ENCODE data around the gene CD2BP2. TPM values are rescaled to one million over a fixed set of nuclear protein-coding genes. Genes with fewer than 3 reads are reported as not detected.

Gene CD2BP2
- total RNA-seq, 1 experiment from 2014 or later, result 45.4 TPM

- H3K4me2 ChIP-seq (ENCODE audit: low read depth, low read length, poor library complexity, severe bottlenecking), result peak overlapping the region; percentile 92
- H3K9ac ChIP-seq (ENCODE audit: low read length), result peak overlapping the region; percentile 98
- H3K9me2 ChIP-seq (replicated peaks; ENCODE audit: insufficient read depth, low read length), result no peaks in the 10 kb centered on the region
- H3K79me2 ChIP-seq (ENCODE audit: low read length), result peaks cover 18% of the 10 kb centered on the region
- H3K4me1 ChIP-seq (ENCODE audit: low read length), result peaks cover 32% of the 10 kb centered on the region
- H3K4me3 ChIP-seq (ENCODE audit: low read length), result peak overlapping the region; percentile 79
- H2AFZ ChIP-seq (ENCODE audit: low read length), result no peak overlapping the region
- H3K36me3 ChIP-seq (ENCODE audit: insufficient read depth, low read length), result peaks cover 6% of the 10 kb centered on the region
- peaks cover 4% of the 10 kb centered on the region; the same call in 1 of the 2 replicates for H4K20me1 ChIP-seq (ENCODE audit: insufficient read depth, low read depth, low read length)
- peak overlapping the region; percentile 58 for H3K27ac ChIP-seq (ENCODE audit: low read length)
- no peak for DNase-seq
- no peaks in the 10 kb centered on the region for H3K27me3 ChIP-seq (ENCODE audit: low read length)
- no peaks in the 10 kb centered on the region for H3K9me3 ChIP-seq (ENCODE audit: low read length)
Measured at GRCh38 chr16:30395992-30396585, 41.0 kb upstream of the CD2BP2 start.

- peak within 1 kb of the TSS; percentile 58 for H3K27ac ChIP-seq (ENCODE audit: low read length)
Measured at GRCh38 chr16:30395155-30395991, 40.3 kb upstream of the CD2BP2 start, which contains the start of gene ZNF48. ZNF48 (plus strand) TSS chr16:30395420; CDS start chr16:30395795, 375 bp downstream.

GRCh38 chr16:30394592-30395154, 39.6 kb upstream of the CD2BP2 start:
- H4K20me1 ChIP-seq (ENCODE audit: insufficient read depth, low read depth, low read length), result peaks cover 4% of the 10 kb centered on the region; the same call in 1 of the 2 replicates
- peak overlapping the region; percentile 79 for H3K4me3 ChIP-seq (ENCODE audit: low read length)
- peaks cover 6% of the 10 kb centered on the region for H3K36me3 ChIP-seq (ENCODE audit: insufficient read depth, low read length)
- H3K27me3 ChIP-seq (ENCODE audit: low read length), result no peaks in the 10 kb centered on the region
- H3K27ac ChIP-seq (ENCODE audit: low read length), result no peak overlapping the region
- H3K4me2 ChIP-seq (ENCODE audit: low read depth, low read length, poor library complexity, severe bottlenecking), result peak overlapping the region; percentile 92
- peaks cover 20% of the 10 kb centered on the region for H3K4me1 ChIP-seq (ENCODE audit: low read length)
- H2AFZ ChIP-seq (ENCODE audit: low read length), result peak overlapping the region; percentile 83; the same call in 1 of the 2 replicates
- peak overlapping the region; percentile 98 for H3K9ac ChIP-seq (ENCODE audit: low read length)
- H3K9me3 ChIP-seq (ENCODE audit: low read length), result no peaks in the 10 kb centered on the region
- peaks cover 18% of the 10 kb centered on the region for H3K79me2 ChIP-seq (ENCODE audit: low read length)
- no peaks in the 10 kb centered on the region for H3K9me2 ChIP-seq (replicated peaks; ENCODE audit: insufficient read depth, low read length)
- DNase-seq, result no peak

More at GRCh38 chr16:30395155-30395991, 40.3 kb upstream of the CD2BP2 start, which contains the start of gene ZNF48:
- Histone ChIP-seq H3K4me3 (ENCODE audit: low read length) (peak within 1 kb of the TSS; percentile 79), H3K9me3 (ENCODE audit: low read length) (no peaks in the 10 kb centered on the region), H3K36me3 (ENCODE audit: insufficient read depth, low read length) (peaks cover 6% of the 10 kb centered on the region), H3K79me2 (ENCODE audit: low read length) (peaks cover 18% of the 10 kb centered on the region), H3K27me3 (ENCODE audit: low read length) (no peaks in the 10 kb centered on the region), H3K4me1 (ENCODE audit: low read length) (peaks cover 28% of the 10 kb centered on the region), H3K9ac (ENCODE audit: low read length) (peak within 1 kb of the TSS; percentile 98), H3K9me2 (replicated peaks; ENCODE audit: insufficient read depth, low read length) (no peaks in the 10 kb centered on the region), H4K20me1 (ENCODE audit: insufficient read depth, low read depth, low read length) (peaks cover 4% of the 10 kb centered on the region; the same call in 1 of the 2 replicates), H3K4me2 (ENCODE audit: low read depth, low read length, poor library complexity, severe bottlenecking) (peak within 1 kb of the TSS; percentile 92), H2AFZ (ENCODE audit: low read length) (peak within 1 kb of the TSS; percentile 83; the same call in 1 of the 2 replicates)
- peak; percentile 95 for DNase-seq

- H3K4me3 ChIP-seq (ENCODE audit: low read length), result no peak overlapping the region
- no peak overlapping the region for H2AFZ ChIP-seq (ENCODE audit: low read length)
- no peaks in the 10 kb centered on the region for H3K9me3 ChIP-seq (ENCODE audit: low read length)
- peak; percentile 35 for DNase-seq
- H3K36me3 ChIP-seq (ENCODE audit: insufficient read depth, low read length), result no peaks in the 10 kb centered on the region
- no peaks in the 10 kb centered on the region for H3K9me2 ChIP-seq (replicated peaks; ENCODE audit: insufficient read depth, low read length)
- H3K9ac ChIP-seq (ENCODE audit: low read length), result no peak overlapping the region
- 0 out of 2 replicates have a peak, but pooled peaks cover 4% of the 10 kb centered on the region for H4K20me1 ChIP-seq (ENCODE audit: insufficient read depth, low read depth, low read length)
- peaks cover 39% of the 10 kb centered on the region for H3K4me1 ChIP-seq (ENCODE audit: low read length)
- H3K79me2 ChIP-seq (ENCODE audit: low read length), result peaks cover 22% of the 10 kb centered on the region
- H3K4me2 ChIP-seq (ENCODE audit: low read depth, low read length, poor library complexity, severe bottlenecking), result no peak overlapping the region
- H3K27me3 ChIP-seq (ENCODE audit: low read length), result no peaks in the 10 kb centered on the region
- H3K27ac ChIP-seq (ENCODE audit: low read length), result no peak overlapping the region
Measured at GRCh38 chr16:30383521-30383920, 28.4 kb upstream of the CD2BP2 start.

- Histone ChIP-seq H3K4me3 (ENCODE audit: low read length) (peak within 1 kb of the TSS; percentile 77), H3K27me3 (ENCODE audit: low read length) (no peaks in the 10 kb centered on the region), H3K27ac (ENCODE audit: low read length) (peak within 1 kb of the TSS; percentile 65), H4K20me1 (ENCODE audit: insufficient read depth, low read depth, low read length) (0 out of 2 replicates have a peak, but pooled peaks cover 4% of the 10 kb centered on the region), H3K4me2 (ENCODE audit: low read depth, low read length, poor library complexity, severe bottlenecking) (peak within 1 kb of the TSS; percentile 72), H3K9me3 (ENCODE audit: low read length) (no peaks in the 10 kb centered on the region), H3K9ac (ENCODE audit: low read length) (peak within 1 kb of the TSS; percentile 80), H3K4me1 (ENCODE audit: low read length) (peaks cover 49% of the 10 kb centered on the region), H2AFZ (ENCODE audit: low read length) (peak within 1 kb of the TSS; percentile 76), H3K36me3 (ENCODE audit: insufficient read depth, low read length) (no peaks in the 10 kb centered on the region), H3K9me2 (replicated peaks; ENCODE audit: insufficient read depth, low read length) (no peaks in the 10 kb centered on the region), H3K79me2 (ENCODE audit: low read length) (peaks cover 22% of the 10 kb centered on the region)
- DNase-seq, result peak; percentile 81
Measured at GRCh38 chr16:30382111-30382881, 27.2 kb upstream of the CD2BP2 start, which contains the start of gene SEPTIN1. SEPTIN1 (minus strand) TSS chr16:30382561; CDS start chr16:30382542, 19 bp downstream.

GRCh38 chr16:30381291-30382041, 26.4 kb upstream of the CD2BP2 start:
- Histone ChIP-seq H3K36me3 (ENCODE audit: insufficient read depth, low read length) (no peaks in the 10 kb centered on the region), H3K27ac (ENCODE audit: low read length) (peak overlapping the region; percentile 65), H3K4me1 (ENCODE audit: low read length) (peaks cover 57% of the 10 kb centered on the region), H3K9me2 (replicated peaks; ENCODE audit: insufficient read depth, low read length) (no peaks in the 10 kb centered on the region), H4K20me1 (ENCODE audit: insufficient read depth, low read depth, low read length) (0 out of 2 replicates have a peak, but pooled peaks cover 4% of the 10 kb centered on the region), H3K79me2 (ENCODE audit: low read length) (peaks cover 22% of the 10 kb centered on the region), H3K9me3 (ENCODE audit: low read length) (no peaks in the 10 kb centered on the region), H3K27me3 (ENCODE audit: low read length) (no peaks in the 10 kb centered on the region), H3K9ac (ENCODE audit: low read length) (peak overlapping the region; percentile 80), H2AFZ (ENCODE audit: low read length) (no peak overlapping the region), H3K4me3 (ENCODE audit: low read length) (peak overlapping the region; percentile 77), H3K4me2 (ENCODE audit: low read depth, low read length, poor library complexity, severe bottlenecking) (peak overlapping the region; percentile 72)
- peak; percentile 64 for DNase-seq

- peak overlapping the region; percentile 72 for H3K4me2 ChIP-seq (ENCODE audit: low read depth, low read length, poor library complexity, severe bottlenecking)
- no peaks in the 10 kb centered on the region for H3K9me3 ChIP-seq (ENCODE audit: low read length)
- H4K20me1 ChIP-seq (ENCODE audit: insufficient read depth, low read depth, low read length), result 0 out of 2 replicates have a peak, but pooled peaks cover 4% of the 10 kb centered on the region
- no peak overlapping the region for H2AFZ ChIP-seq (ENCODE audit: low read length)
- peaks cover 22% of the 10 kb centered on the region for H3K79me2 ChIP-seq (ENCODE audit: low read length)
- peak overlapping the region; percentile 80 for H3K9ac ChIP-seq (ENCODE audit: low read length)
- peaks cover 57% of the 10 kb centered on the region for H3K4me1 ChIP-seq (ENCODE audit: low read length)
- DNase-seq, result peak; percentile 47
- H3K9me2 ChIP-seq (replicated peaks; ENCODE audit: insufficient read depth, low read length), result no peaks in the 10 kb centered on the region
- peak overlapping the region; percentile 65; the same call in 1 of the 2 replicates for H3K27ac ChIP-seq (ENCODE audit: low read length)
- no peaks in the 10 kb centered on the region for H3K27me3 ChIP-seq (ENCODE audit: low read length)
- H3K4me3 ChIP-seq (ENCODE audit: low read length), result peak overlapping the region; percentile 77; the same call in 1 of the 2 replicates
- H3K36me3 ChIP-seq (ENCODE audit: insufficient read depth, low read length), result no peaks in the 10 kb centered on the region
Measured at GRCh38 chr16:30380803-30381208, 25.7 kb upstream of the CD2BP2 start.
